Body of pancreas (tissue), 4 donors: ENCODE data around the gene CYSRT1.

Experiments used
- CTCF ChIP-seq, 7 experiments: fragments of 450-650 bp in 4 of 7; fragments of 200-600 bp in 3 of 7; sonication (generic) in 3 of 7; IDR thresholded peaks; one replicate each; pipeline ENCODE4 v1.5.1; 2016 to 2019; ENCODE audit warnings: antibody characterized with exemption in 7 of 7
- POLR2A ChIP-seq, 3 donors: fragments of 450-650 bp; IDR thresholded peaks; one replicate each; pipeline ENCODE4 v1.6.1; 2016; ENCODE audit warnings: antibody characterized with exemption in 3 of 3, mild to moderate bottlenecking in 2 of 3

- TF ChIP-seq CTCF (IDR thresholded peaks at IDR 0.05) (no peak), POLR2A (IDR thresholded peaks at IDR 0.05) (no peak)
Observed at GRCh38 chr9:137214620-137215019, 10.4 kb upstream of the CYSRT1 start.
